GM10847 (cell line): Measurements from ENCODE around the gene LKAAEAR1.

ENCODE experiments used
- POLR2A ChIP-seq: IDR thresholded peaks from 2 replicates; pipeline ENCODE4 v1.6.1; 2011; ENCODE audit not compliant: insufficient read length; ENCODE audit errors: extremely low read depth

The LKAAEAR1 gene

GRCh38 chr20:64053841-64054661 lies 30.1 kb downstream of the LKAAEAR1 start:
- no peak for TF ChIP-seq POLR2A

- TF ChIP-seq POLR2A: no peak
Measured at GRCh38 chr20:64052987-64053840, 31.0 kb downstream of the LKAAEAR1 start.

DNA sequence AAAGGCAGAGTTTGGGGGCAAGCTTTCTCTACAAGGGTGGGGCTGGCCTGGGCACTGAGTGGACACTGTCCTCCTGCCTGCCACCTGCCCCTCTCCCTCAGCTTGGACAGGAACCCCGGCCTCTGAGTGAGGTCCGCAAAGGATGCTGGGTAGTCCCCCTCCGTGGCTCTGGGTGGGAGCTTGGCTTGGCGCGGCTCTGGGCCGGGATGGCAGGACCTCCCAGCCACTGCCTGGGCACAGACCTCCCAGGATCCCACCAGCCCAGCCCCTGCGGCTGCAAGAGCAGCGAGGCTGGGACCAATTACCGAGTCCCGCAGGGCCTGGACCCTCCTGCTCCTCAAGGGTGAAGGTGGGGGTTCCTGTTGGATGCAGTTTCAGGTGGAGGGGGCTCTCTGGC lies 31.9 kb downstream of the LKAAEAR1 start:
- TF ChIP-seq POLR2A: no peak

DNA sequence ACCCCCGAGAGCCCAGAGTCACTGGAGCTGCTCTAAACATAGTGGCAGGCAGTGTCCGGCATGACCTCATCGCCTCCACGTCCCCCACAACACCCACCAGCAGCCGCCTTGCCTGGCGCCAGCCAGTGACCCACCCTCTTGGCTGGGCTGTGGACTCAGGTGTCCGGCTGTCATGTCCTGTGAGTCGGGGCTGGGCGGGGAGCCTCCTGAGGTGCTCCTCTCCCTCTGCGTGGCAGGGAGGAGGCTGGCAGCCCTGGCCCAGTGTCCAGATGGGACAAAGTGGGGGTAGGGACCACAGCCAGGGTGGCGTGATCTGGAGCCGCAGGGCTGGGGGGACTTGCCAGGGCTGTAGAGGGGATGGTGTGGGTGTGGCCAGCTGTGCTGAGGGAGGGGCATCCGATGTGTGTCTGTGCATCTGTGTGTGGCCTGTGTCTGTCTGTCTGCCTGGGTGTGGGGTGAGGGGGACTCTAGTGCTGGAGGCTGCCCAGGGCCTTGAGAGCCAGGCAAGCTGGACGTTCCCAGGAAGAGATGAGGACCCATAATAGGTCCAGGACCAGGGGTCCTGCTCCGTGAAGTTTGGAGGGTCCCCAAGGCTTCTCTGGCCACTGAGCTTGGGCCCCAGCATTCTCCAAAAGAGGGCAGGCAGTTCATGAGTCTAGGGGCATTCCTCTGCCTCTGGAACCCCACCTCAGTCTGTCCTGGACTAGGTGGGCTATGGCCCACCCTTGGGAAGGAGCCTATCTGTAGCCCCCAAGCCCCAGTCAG lies 32.5 kb downstream of the LKAAEAR1 start:
- TF ChIP-seq POLR2A: no peak

GRCh38 chr20:64051033-64051452 lies 33.2 kb downstream of the LKAAEAR1 start:
- TF ChIP-seq POLR2A: no peak

GRCh38 chr20:64050261-64051032 lies 33.8 kb downstream of the LKAAEAR1 start:
- no peak for TF ChIP-seq POLR2A

DNA sequence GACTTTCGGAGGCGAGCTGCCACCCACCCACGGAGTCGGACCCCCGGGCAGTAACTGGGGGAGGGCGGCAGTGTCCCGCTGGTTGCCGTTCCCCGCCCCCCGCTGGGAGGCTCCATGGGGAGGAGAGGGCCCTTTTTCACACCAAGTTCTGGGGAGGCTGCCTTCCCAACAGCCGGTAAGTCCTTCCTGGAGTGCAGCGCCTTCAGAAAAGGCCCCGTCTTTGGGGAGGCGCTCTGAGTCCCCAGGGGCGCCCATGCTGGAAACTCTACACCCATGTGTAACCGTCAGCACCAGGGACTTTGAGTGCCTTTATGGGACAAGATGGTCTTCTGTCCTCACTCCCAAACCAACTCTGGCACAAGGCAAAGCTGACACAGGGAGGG lies 34.3 kb downstream of the LKAAEAR1 start:
- TF ChIP-seq POLR2A: no peak

GRCh38 chr20:64049060-64049877 lies 34.9 kb downstream of the LKAAEAR1 start, which contains the start of gene SOX18:
Gene SOX18 (minus strand): TSS chr20:64049639. CDS start chr20:64049516, 123 bp downstream.
- no peak for TF ChIP-seq POLR2A

GRCh38 chr20:64048402-64049044 lies 35.7 kb downstream of the LKAAEAR1 start:
- TF ChIP-seq POLR2A: no peak

- no peak for TF ChIP-seq POLR2A
Measured at GRCh38 chr20:64047968-64048401, 36.2 kb downstream of the LKAAEAR1 start.

GRCh38 chr20:64047046-64047389 lies 37.2 kb downstream of the LKAAEAR1 start:
- no peak for TF ChIP-seq POLR2A

GRCh38 chr20:64045346-64046011 lies 38.7 kb downstream of the LKAAEAR1 start:
- no peak for TF ChIP-seq POLR2A
